ENCODE measurements around the gene TTLL5.

TTLL5 gene

GRCh38 chr14:75732888-75733287 lies 71.8 kb downstream of the TTLL5 start:
- Mint-ChIP-seq H3K4me3 (no peak overlapping the region), H3K9me3 (no peaks in the 10 kb centered on the region), H3K36me3 (peaks cover 37% of the 10 kb centered on the region), H3K4me1 (no peaks in the 10 kb centered on the region), H3K27ac (no peak overlapping the region)
- no peak for DNase-seq (ENCODE audit: low spot score in 2 of 2)
- ATAC-seq: no peak

GRCh38 chr14:75734854-75735253 lies 73.8 kb downstream of the TTLL5 start:
- Mint-ChIP-seq H3K9me3 (no peaks in the 10 kb centered on the region), H3K27ac (no peak overlapping the region), H3K4me1 (no peaks in the 10 kb centered on the region), H3K36me3 (peaks cover 37% of the 10 kb centered on the region), H3K4me3 (no peak overlapping the region)
- DNase-seq (ENCODE audit: low spot score in 2 of 2) (no peak), ATAC-seq (no peak)

DNA sequence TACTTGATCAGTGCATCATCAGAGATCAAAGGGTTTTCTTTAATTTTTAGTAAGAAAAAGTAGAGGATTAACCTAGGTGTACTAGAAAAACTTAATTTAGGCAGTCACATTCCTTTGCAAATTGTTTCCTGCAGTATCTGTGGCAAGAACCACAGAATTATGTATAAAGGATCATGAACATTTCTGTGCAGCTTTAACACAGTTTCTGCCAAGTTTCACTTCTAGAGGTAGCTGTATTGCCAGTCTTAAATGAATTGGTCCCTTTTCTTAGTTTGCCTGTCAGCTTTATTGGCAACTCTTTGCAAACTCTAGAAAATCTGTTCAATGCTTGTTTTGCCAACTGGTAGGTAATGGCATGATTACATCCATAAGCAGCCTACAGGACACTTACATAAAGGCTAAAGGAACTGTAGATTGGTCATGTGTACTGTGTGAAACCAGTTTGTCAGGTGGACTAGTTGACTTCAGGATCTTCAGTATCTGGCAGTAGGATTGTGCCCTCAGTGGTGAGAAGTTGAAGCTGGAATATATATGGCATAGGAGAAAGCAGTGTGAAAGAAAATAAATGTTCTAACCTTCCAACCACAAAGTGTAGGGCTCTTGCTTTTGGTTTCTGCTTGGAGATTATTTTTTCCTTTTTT lies 75.9 kb downstream of the TTLL5 start:
- no peak for ATAC-seq
- Mint-ChIP-seq H3K4me3 (no peak overlapping the region), H3K9me3 (no peaks in the 10 kb centered on the region), H3K4me1 (no peaks in the 10 kb centered on the region), H3K36me3 (peaks cover 37% of the 10 kb centered on the region), H3K27ac (no peak overlapping the region)
- DNase-seq (ENCODE audit: low spot score in 2 of 2): no peak

DNA sequence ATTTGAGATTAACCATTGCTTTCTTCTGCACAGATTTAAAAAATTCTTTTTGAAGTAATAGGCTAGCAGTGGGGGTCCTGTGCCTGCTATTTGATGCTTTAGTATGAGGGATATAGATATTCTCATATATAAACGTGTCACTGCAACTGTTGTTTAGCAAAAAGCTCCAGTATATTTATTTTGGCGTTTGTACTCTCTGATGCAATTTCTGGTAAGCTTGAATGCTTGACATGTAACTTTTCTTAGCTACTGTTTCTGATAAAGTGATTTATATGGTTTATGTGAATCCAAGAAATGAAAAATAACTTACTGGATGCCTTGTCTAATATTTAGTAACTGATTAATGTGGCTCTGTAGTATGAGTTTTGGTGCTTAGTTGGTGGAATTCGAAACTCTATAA lies 77.1 kb downstream of the TTLL5 start:
- DNase-seq (ENCODE audit: low spot score in 2 of 2): no peak
- Mint-ChIP-seq H3K36me3 (peaks cover 29% of the 10 kb centered on the region), H3K4me1 (no peaks in the 10 kb centered on the region), H3K27ac (no peak overlapping the region), H3K9me3 (no peaks in the 10 kb centered on the region), H3K4me3 (no peak overlapping the region)
- no peak for ATAC-seq

DNA sequence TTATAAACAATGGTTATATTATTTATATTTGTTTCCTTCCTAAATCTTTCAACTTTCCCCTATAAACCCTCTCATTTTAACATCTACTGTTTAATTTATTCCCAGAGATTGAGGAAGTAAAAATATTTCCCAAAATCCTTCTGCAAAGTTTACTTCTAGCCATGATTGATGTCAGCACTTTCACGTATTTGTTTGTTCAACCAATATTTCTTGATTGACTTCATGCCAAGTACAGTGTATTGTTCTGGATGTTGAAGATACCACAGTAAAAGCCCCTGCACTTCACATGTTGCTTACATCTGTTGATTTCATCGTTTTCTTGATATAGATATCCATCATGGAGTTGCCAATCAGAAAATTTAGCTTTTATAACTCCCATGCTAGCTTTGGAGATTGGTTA lies 81.8 kb downstream of the TTLL5 start:
- Mint-ChIP-seq H3K27ac (no peak overlapping the region), H3K4me3 (no peak overlapping the region), H3K36me3 (peaks cover 41% of the 10 kb centered on the region), H3K4me1 (no peaks in the 10 kb centered on the region), H3K9me3 (peaks cover 4% of the 10 kb centered on the region)
- DNase-seq (ENCODE audit: low spot score in 2 of 2): no peak
- ATAC-seq: no peak

- peaks cover 4% of the 10 kb centered on the region for H3K9me3 Mint-ChIP-seq
- peaks cover 55% of the 10 kb centered on the region for H3K36me3 Mint-ChIP-seq
- no peak overlapping the region for H3K27ac Mint-ChIP-seq
- ATAC-seq (no peak), DNase-seq (ENCODE audit: low spot score in 2 of 2) (no peak)
- no peaks in the 10 kb centered on the region for H3K4me1 Mint-ChIP-seq
- H3K4me3 Mint-ChIP-seq: no peak overlapping the region
Measured at GRCh38 chr14:75747899-75748298, 86.9 kb downstream of the TTLL5 start.

- Mint-ChIP-seq H3K4me1 (no peaks in the 10 kb centered on the region), H3K9me3 (peaks cover 4% of the 10 kb centered on the region), H3K4me3 (no peak overlapping the region), H3K36me3 (peaks cover 59% of the 10 kb centered on the region), H3K27ac (no peak overlapping the region)
- DNase-seq (ENCODE audit: low spot score in 2 of 2) (no peak), ATAC-seq (no peak)
Measured at GRCh38 chr14:75748336-75748735, 87.3 kb downstream of the TTLL5 start.

- peaks cover 49% of the 10 kb centered on the region for H3K36me3 Mint-ChIP-seq
Measured at GRCh38 chr14:75751296-75751695, 90.2 kb downstream of the TTLL5 start.

GRCh38 chr14:75752086-75752485 lies 91.0 kb downstream of the TTLL5 start:
- Mint-ChIP-seq H3K9me3 (peaks cover 1% of the 10 kb centered on the region), H3K27ac (no peak overlapping the region), H3K4me3 (no peak overlapping the region), H3K36me3 (peaks cover 45% of the 10 kb centered on the region), H3K4me1 (no peaks in the 10 kb centered on the region)
- no peak for DNase-seq (ENCODE audit: low spot score in 2 of 2)
- ATAC-seq: no peak

More at GRCh38 chr14:75751296-75751695, 90.2 kb downstream of the TTLL5 start:
- no peaks in the 10 kb centered on the region for H3K4me1 Mint-ChIP-seq
- H3K27ac Mint-ChIP-seq: no peak overlapping the region
- peaks cover 4% of the 10 kb centered on the region for H3K9me3 Mint-ChIP-seq
- ATAC-seq (no peak), DNase-seq (ENCODE audit: low spot score in 2 of 2) (no peak)
- H3K4me3 Mint-ChIP-seq: no peak overlapping the region

DNA sequence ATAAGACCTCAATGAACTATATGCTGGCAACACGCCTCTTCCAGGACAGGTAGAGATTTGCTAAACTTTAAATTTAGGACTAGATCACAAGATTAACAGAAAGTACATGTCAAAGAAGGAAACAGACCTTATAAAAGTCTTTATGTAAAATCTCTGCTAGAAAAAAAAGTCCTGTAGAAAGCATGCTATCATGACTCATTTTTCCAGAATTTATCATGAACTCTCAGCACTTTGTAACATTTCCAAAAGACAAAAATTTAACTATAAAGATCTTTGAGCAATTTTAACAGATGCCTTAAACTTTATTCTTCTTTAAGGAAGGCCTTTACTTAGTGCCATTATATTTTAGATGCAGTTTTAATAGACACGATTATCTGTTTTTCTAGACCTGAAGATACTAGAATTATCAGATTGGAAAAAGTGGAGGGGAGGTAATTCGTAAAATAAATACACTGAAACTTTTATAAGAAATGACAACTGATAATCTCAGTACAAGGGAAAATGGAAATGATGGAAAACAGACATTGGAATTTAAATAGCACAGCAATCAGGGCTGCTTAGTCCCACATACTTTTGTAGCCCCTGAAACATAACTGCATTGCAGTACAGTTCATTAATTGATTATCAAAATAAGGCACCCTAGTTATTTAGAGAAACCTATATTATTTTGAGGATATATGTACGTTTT lies 92.0 kb downstream of the TTLL5 start:
- peaks cover 35% of the 10 kb centered on the region for H3K36me3 Mint-ChIP-seq
- H3K4me1 Mint-ChIP-seq: no peaks in the 10 kb centered on the region

GRCh38 chr14:75753696-75754095 lies 92.7 kb downstream of the TTLL5 start:
- Mint-ChIP-seq H3K4me1 (no peaks in the 10 kb centered on the region), H3K9me3 (no peaks in the 10 kb centered on the region), H3K36me3 (peaks cover 29% of the 10 kb centered on the region), H3K27ac (no peak overlapping the region), H3K4me3 (no peak overlapping the region)
- DNase-seq (ENCODE audit: low spot score in 2 of 2): no peak
- no peak for ATAC-seq

More for the DNA sequence above, 92.0 kb downstream of the TTLL5 start:
- no peak for DNase-seq (ENCODE audit: low spot score in 2 of 2)
- ATAC-seq: no peak
- Mint-ChIP-seq H3K27ac (no peak overlapping the region), H3K9me3 (no peaks in the 10 kb centered on the region), H3K4me3 (no peak overlapping the region)

- H3K4me1 Mint-ChIP-seq: no peaks in the 10 kb centered on the region
- no peak overlapping the region for H3K4me3 Mint-ChIP-seq
- no peak overlapping the region for H3K27ac Mint-ChIP-seq
- H3K9me3 Mint-ChIP-seq: no peaks in the 10 kb centered on the region
- peaks cover 24% of the 10 kb centered on the region for H3K36me3 Mint-ChIP-seq
- DNase-seq (ENCODE audit: low spot score in 2 of 2) (no peak), ATAC-seq (no peak)
Measured at GRCh38 chr14:75757644-75758402, 96.8 kb downstream of the TTLL5 start.

DNA sequence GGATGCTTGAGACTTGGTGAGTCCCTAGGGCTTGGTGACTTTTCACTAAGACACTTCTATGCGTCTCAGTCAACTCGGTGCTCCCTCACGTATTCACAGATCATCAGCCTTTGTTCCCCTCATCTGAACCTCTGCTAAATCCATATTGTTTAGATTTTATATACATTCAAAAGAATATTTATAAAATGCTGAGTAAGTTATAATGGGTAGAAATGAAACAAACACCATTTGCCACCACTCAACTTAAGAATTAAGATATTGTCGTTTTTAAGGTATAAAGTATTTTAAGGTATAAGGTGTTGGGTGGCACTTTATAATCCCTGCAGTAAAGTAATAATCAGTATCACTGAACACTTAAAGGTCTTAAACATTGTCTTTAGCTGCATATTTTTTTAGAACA lies 103.0 kb downstream of the TTLL5 start:
- no peak overlapping the region for H3K4me3 Mint-ChIP-seq
- H3K9me3 Mint-ChIP-seq: no peaks in the 10 kb centered on the region

GRCh38 chr14:75769047-75769685 lies 108.1 kb downstream of the TTLL5 start:
- Mint-ChIP-seq H3K4me1 (no peaks in the 10 kb centered on the region), H3K4me3 (no peak overlapping the region), H3K36me3 (no peaks in the 10 kb centered on the region), H3K27ac (no peak overlapping the region), H3K9me3 (no peaks in the 10 kb centered on the region)
- DNase-seq (ENCODE audit: low spot score in 2 of 2): no peak
- ATAC-seq: peak; percentile 87

More for the DNA sequence above, 103.0 kb downstream of the TTLL5 start:
- DNase-seq (ENCODE audit: low spot score in 2 of 2) (no peak), ATAC-seq (no peak)
- no peak overlapping the region for H3K27ac Mint-ChIP-seq
- H3K4me1 Mint-ChIP-seq: no peaks in the 10 kb centered on the region
- H3K36me3 Mint-ChIP-seq: no peaks in the 10 kb centered on the region

- ATAC-seq: no peak
- H3K4me3 Mint-ChIP-seq: no peak overlapping the region
- no peak for DNase-seq (ENCODE audit: low spot score in 2 of 2)
- peaks cover 9% of the 10 kb centered on the region for H3K36me3 Mint-ChIP-seq
- H3K9me3 Mint-ChIP-seq: no peaks in the 10 kb centered on the region
- no peaks in the 10 kb centered on the region for H3K4me1 Mint-ChIP-seq
- H3K27ac Mint-ChIP-seq: no peak overlapping the region
Measured at GRCh38 chr14:75770635-75771034, 109.6 kb downstream of the TTLL5 start.

Measured in stimulated activated effector memory CD8-positive, alpha-beta T cell treated with anti-CD3 and anti-CD28 coated beads, Interleukin-12 subunit alpha, Interleukin-12 subunit beta, amount 100 ng/mL, for 72 hours (primary cell).